ENCODE measurements around the gene SHOX.
A peak's percentile ranks its signal among the peaks of the same experiment; 100 is the strongest.
"Not testable (repeated sequence)": the region's sequence is repeated elsewhere in the genome, so short reads cannot be mapped to it uniquely, and the experiment has no call there.

Gene SHOX

DNA sequence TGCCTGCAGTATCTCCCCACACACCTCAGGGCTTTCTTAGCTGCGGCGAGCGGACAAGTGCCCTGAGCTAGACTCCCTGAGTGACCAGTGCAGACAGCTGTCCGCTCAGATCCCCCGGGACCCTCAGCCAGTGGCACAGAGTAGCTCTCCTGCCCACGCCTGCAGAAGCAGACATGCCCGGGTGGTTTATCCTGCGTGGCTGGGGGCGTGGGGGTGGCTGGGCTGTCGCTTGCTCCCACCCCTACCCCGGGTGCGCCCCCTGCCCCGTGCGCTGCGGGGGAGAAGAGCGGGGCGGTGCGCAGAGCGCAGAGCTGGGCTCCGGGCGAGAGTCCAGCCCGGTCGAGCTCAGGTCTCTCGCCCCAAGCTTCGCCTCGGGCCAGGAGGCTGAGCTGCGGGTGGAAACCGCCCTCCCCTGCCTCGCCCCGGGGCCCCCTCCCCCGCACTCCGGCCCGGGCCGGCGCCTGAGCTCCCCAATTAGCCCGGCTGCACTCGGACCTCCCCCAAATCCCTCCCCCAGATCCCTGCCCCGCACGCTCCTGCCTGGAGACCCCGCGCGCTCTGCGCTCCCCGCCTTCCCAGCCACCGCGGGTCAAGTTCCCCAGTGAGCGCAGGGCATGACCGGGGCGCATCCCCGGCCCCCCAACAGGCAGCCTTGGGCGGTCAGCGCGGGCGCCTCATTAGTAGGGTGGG is 11.7 kb upstream of the SHOX start:
- H3K4me3 ChIP-seq (replicated peaks in 1 of 2; ENCODE audit: low read depth in 2 of 2, low read length in 2 of 2), result no peak overlapping the region
- TF ChIP-seq, protein P1, sequence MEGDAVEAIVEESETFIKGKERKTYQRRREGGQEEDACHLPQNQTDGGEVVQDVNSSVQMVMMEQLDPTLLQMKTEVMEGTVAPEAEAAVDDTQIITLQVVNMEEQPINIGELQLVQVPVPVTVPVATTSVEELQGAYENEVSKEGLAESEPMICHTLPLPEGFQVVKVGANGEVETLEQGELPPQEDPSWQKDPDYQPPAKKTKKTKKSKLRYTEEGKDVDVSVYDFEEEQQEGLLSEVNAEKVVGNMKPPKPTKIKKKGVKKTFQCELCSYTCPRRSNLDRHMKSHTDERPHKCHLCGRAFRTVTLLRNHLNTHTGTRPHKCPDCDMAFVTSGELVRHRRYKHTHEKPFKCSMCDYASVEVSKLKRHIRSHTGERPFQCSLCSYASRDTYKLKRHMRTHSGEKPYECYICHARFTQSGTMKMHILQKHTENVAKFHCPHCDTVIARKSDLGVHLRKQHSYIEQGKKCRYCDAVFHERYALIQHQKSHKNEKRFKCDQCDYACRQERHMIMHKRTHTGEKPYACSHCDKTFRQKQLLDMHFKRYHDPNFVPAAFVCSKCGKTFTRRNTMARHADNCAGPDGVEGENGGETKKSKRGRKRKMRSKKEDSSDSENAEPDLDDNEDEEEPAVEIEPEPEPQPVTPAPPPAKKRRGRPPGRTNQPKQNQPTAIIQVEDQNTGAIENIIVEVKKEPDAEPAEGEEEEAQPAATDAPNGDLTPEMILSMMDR (IDR thresholded peaks at IDR 0.05; ENCODE audit: low read depth, low read length), result no peak

DNA sequence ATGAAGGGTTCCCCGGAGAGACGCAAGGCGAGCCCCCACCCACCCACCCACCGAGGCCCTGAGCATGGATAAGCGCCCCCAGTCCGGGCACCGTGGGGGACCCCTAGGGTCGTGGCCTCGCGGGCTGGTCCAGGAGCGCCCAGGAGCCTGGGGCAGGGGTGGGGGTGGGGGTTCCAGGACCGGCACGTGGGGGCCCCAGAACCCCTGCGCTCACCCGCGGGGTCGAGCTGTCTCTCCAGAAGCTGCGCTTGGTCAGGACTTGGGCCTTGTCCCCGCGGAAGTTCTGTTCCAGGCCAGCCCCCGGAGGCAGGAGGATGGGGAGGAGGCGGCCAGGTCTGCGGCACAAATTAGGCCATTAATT is 11.2 kb upstream of the SHOX start:
- TF ChIP-seq, protein P1 (IDR thresholded peaks at IDR 0.05; ENCODE audit: low read depth, low read length), result no peak
- DNase-seq (ENCODE audit: low read depth in 2 of 2), result no peak
- H3K4me3 ChIP-seq (replicated peaks in 1 of 2; ENCODE audit: low read depth in 2 of 2, low read length in 2 of 2), result no peak overlapping the region

More for the DNA sequence above, 11.7 kb upstream of the SHOX start:
- no peak for DNase-seq (ENCODE audit: low read depth in 2 of 2)

DNA sequence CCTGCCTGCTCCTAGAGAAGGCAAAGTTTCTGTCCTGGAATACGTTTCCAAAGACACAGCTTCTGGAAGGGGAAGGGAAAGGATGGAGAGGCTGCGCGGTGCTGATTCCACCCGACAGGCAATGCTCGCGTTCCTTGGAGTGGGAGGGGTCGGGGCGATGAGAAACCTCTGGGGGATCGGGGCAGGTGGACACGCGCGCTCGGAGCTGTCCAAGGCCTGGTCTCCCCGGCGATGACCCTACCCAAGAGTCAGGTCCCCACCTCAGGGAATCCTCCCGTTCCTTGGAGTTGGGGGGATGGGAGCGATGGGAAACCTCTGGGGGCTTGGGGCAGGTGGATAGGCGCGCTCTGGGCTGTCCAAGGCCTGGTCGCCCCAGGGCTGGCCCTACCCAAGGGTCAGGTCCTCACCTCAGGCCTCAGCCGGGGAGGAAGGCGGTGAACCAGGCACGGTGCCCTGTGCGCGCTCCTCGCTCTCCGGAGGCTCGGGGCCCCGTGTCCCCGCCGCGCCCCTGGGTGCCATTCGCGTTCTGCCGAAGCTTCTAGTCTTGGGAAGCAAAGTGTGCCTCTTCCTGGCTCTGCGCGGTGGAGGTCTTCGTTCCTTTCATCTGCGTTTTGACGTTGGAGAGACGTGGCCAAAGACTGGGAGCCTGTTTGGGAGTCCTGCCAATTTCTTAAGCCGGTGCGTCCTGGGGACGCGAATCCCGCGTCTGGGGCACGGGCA is 10.6 kb upstream of the SHOX start:
- TF ChIP-seq, protein P1 (IDR thresholded peaks at IDR 0.05; ENCODE audit: low read depth, low read length), result no peak
- DNase-seq (ENCODE audit: low read depth in 2 of 2), result peak in 1 of 2 donors; percentile 7
- no peak overlapping the region for H3K4me3 ChIP-seq (replicated peaks in 1 of 2; ENCODE audit: low read depth in 2 of 2, low read length in 2 of 2)

DNA sequence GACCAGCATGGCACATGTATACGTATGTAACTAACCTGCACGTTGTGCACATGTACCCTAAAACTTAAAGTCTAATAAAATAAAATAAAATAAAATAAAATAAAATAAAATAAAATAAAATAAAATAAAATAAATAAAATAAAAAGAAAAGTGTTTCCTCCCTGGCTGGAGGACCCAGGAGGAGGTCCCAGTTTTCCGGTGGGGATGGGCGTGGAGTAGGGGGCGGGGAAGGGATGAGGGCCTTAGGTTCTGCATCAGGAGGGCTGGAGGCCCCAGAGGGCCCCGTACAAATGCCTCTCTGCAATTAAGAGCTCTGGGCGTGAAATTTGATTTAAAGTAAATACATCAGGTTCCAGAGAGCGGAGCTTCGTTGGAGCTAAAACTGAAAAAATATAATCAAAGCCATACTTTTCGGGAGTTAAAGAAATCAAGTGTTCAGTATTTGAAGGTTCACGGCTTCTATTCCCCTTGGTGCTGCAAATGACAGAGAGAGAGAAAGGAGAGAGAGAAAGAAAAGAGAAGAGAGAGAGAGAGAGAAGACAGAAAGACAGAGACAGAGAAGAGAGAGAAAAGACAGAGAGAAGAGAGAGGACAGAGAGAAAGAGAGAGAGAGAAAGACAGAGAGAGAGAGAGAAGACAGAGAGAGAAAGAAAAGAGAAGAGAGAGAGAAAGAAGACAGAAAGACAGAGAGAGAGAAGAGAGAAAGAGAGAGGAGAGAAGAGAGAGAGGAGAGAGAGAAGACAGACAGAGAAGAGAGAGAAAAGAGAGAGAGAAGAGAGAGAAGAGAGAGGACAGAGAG is 8.7 kb upstream of the SHOX start:
- H3K4me3 ChIP-seq (replicated peaks in 1 of 2; ENCODE audit: low read depth in 2 of 2, low read length in 2 of 2), result no peak overlapping the region
- TF ChIP-seq, protein P1 (IDR thresholded peaks at IDR 0.05; ENCODE audit: low read depth, low read length), result no peak
- no peak for DNase-seq (ENCODE audit: low read depth in 2 of 2)

DNA sequence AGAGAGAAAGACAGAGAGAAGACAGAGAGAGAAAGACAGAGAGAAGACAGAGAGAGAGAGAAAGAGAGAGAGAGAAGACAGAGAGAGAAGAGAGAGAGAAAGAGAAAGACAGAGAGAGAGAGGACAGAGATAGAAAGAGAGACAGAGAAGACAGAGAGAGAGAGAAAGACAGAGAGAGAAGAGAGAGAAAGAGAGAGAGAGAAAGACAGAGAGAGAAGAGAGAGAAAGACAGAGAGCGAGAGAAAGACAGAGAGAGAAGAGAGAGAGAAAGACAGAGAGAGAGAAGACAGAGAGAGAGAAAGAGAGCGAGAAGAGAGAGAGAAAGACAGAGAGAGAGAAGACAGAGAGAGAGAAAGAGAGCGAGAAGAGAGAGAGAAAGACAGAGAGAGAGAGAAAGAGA is 7.8 kb upstream of the SHOX start:
- DNase-seq (ENCODE audit: low read depth in 2 of 2); H3K4me3 ChIP-seq (replicated peaks in 1 of 2; ENCODE audit: low read depth in 2 of 2, low read length in 2 of 2): not testable (repeated sequence)

DNA sequence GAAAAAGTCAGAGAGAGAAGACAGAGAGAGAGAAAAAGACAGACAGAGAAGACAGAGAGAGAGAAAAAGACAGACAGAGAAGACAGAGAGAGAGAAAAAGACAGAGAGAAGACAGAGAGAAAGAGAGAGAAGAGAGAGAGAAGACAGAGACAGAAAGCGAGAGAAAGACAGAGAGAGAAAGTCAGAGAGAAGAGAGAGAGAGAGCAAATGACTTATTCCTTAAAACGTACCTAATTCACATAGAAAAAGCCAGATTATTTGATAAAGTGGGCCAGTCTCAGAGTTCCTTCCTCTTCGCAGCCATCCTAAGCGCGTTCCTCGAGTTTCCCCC is 7.4 kb upstream of the SHOX start:
- no peak for DNase-seq (ENCODE audit: low read depth in 2 of 2)
- TF ChIP-seq, protein P1 (IDR thresholded peaks at IDR 0.05; ENCODE audit: low read depth, low read length), result no peak
- no peak overlapping the region for H3K4me3 ChIP-seq (replicated peaks in 1 of 2; ENCODE audit: low read depth in 2 of 2, low read length in 2 of 2)

Data from cardiac fibroblast (primary cell).